ENCODE results near the gene CERKL.

Gene CERKL

GRCh38 chr2:181585732-181586131 is 71.2 kb downstream of the CERKL start:
- TF ChIP-seq POLR2AphosphoS5 (IDR thresholded peaks at IDR 0.05; ENCODE audit: low read depth, low read length) (no peak), REST (IDR thresholded peaks at IDR 0.05; ENCODE audit: insufficient read depth in 1 of 2, low read depth in 2 of 2, low read length in 2 of 2) (no peak), FOXP2 (optimal IDR thresholded peaks at IDR 0.05; ENCODE audit: borderline replicate concordance, extremely low read depth, extremely low read length, insufficient read depth) (no peak)

GRCh38 chr2:181581534-181581933 is 75.4 kb downstream of the CERKL start:
- no peak for TF ChIP-seq TAF1 (IDR thresholded peaks at IDR 0.05; ENCODE audit: borderline replicate concordance, insufficient read depth, low read length)
- no peak for TF ChIP-seq FOXP2 (optimal IDR thresholded peaks at IDR 0.05; ENCODE audit: borderline replicate concordance, extremely low read depth, extremely low read length, insufficient read depth)
- no peak for TF ChIP-seq SIN3A (IDR thresholded peaks at IDR 0.05; ENCODE audit: borderline replicate concordance, insufficient read depth, low read length)
- TF ChIP-seq REST (IDR thresholded peaks at IDR 0.05; ENCODE audit: insufficient read depth in 1 of 2, low read depth in 2 of 2, low read length in 2 of 2): no peak
- no peak for TF ChIP-seq POLR2AphosphoS5 (IDR thresholded peaks at IDR 0.05; ENCODE audit: low read depth, low read length)

- TF ChIP-seq FOXP2 (optimal IDR thresholded peaks at IDR 0.05; ENCODE audit: borderline replicate concordance, extremely low read depth, extremely low read length, insufficient read depth): no peak
- TF ChIP-seq SIN3A (IDR thresholded peaks at IDR 0.05; ENCODE audit: borderline replicate concordance, insufficient read depth, low read length): no peak
- no peak for TF ChIP-seq TAF1 (IDR thresholded peaks at IDR 0.05; ENCODE audit: borderline replicate concordance, insufficient read depth, low read length)
- TF ChIP-seq REST (IDR thresholded peaks at IDR 0.05; ENCODE audit: insufficient read depth in 1 of 2, low read depth in 2 of 2, low read length in 2 of 2): no peak
- no peak for TF ChIP-seq POLR2AphosphoS5 (IDR thresholded peaks at IDR 0.05; ENCODE audit: low read depth, low read length)
Measured at GRCh38 chr2:181578829-181579228, 78.1 kb downstream of the CERKL start.

GRCh38 chr2:181576431-181576830 is 80.5 kb downstream of the CERKL start:
- TF ChIP-seq SIN3A (IDR thresholded peaks at IDR 0.05; ENCODE audit: borderline replicate concordance, insufficient read depth, low read length) (no peak), REST (IDR thresholded peaks at IDR 0.05; ENCODE audit: insufficient read depth in 1 of 2, low read depth in 2 of 2, low read length in 2 of 2) (no peak), TAF1 (IDR thresholded peaks at IDR 0.05; ENCODE audit: borderline replicate concordance, insufficient read depth, low read length) (no peak), FOXP2 (optimal IDR thresholded peaks at IDR 0.05; ENCODE audit: borderline replicate concordance, extremely low read depth, extremely low read length, insufficient read depth) (no peak), POLR2AphosphoS5 (IDR thresholded peaks at IDR 0.05; ENCODE audit: low read depth, low read length) (no peak)

GRCh38 chr2:181575650-181576025 is 81.3 kb downstream of the CERKL start:
- no peak for TF ChIP-seq REST (IDR thresholded peaks at IDR 0.05; ENCODE audit: insufficient read depth in 1 of 2, low read depth in 2 of 2, low read length in 2 of 2)
- no peak for TF ChIP-seq SIN3A (IDR thresholded peaks at IDR 0.05; ENCODE audit: borderline replicate concordance, insufficient read depth, low read length)
- TF ChIP-seq FOXP2 (optimal IDR thresholded peaks at IDR 0.05; ENCODE audit: borderline replicate concordance, extremely low read depth, extremely low read length, insufficient read depth): no peak
- no peak for TF ChIP-seq TAF1 (IDR thresholded peaks at IDR 0.05; ENCODE audit: borderline replicate concordance, insufficient read depth, low read length)
- TF ChIP-seq POLR2AphosphoS5 (IDR thresholded peaks at IDR 0.05; ENCODE audit: low read depth, low read length): no peak

All from PFSK-1 (cell line).